B cell (primary cell): Measurements from ENCODE around the gene MTFR1L. TPM values are rescaled to one million over a fixed set of nuclear protein-coding genes. Genes with fewer than 3 reads are reported as not detected.

ENCODE experiments used
- ATAC-seq: fragments of 200-7000 bp; cut with Tn5 transposase; one replicate; pipeline ENCODE4 v1.10.0; 2021; ENCODE audit warnings: low read depth, mild to moderate bottlenecking, moderate number of reproducible peaks, moderate library complexity
- CTCF ChIA-PET: fragments of 350-600 bp; sonication (Branson Sonifier 250); formaldehyde crosslinking; loops from one replicate; lab custom pipeline; 2021; ENCODE audit warnings: antibody characterized with exemption, inconsistent platforms; lab: Charles Lee
- POLR2A ChIA-PET: fragments of 350-600 bp; sonication (Branson Sonifier 250); formaldehyde crosslinking; loops from one replicate; lab custom pipeline; 2021; ENCODE audit warnings: antibody characterized with exemption; lab: Charles Lee
- DNase-seq: peaks from one replicate; pipeline ENCODE4 v3.0.0; 2013
- H2AFZ ChIP-seq: 2 replicates; pipeline ENCODE4 v1.6.1; 2012; ENCODE audit warnings: mild to moderate bottlenecking, low read depth, low read length; ENCODE audit not compliant: insufficient read depth, poor library complexity, severe bottlenecking
- H3K27ac ChIP-seq, 2 donors: 1 replicate in 1 of 2; 2 replicates in 1 of 2; pipeline ENCODE4 v1.5.1; 2012 to 2013; ENCODE audit warnings: low read length in 2 of 2, mild to moderate bottlenecking in 2 of 2, moderate library complexity in 1 of 2
- H3K27me3 ChIP-seq, 4 experiments: fragments of 200-600 bp in 1 of 4; sonication (generic) in 1 of 4; replicated peaks in 1 of 4; 1 replicate in 2 of 4; 2 replicates in 2 of 4; pipeline versions ENCODE4 v1.6.1 to v1.7.0; 2013 to 2016; ENCODE audit warnings: low read length in 3 of 4, mild to moderate bottlenecking in 2 of 4, mixed read lengths in 1 of 4, moderate library complexity in 1 of 4; ENCODE audit not compliant: insufficient read depth in 4 of 4, control insufficient read depth in 3 of 4; ENCODE audit errors: control extremely low read depth in 1 of 4
- H3K36me3 ChIP-seq, 2 experiments: replicated peaks in 1 of 2; 1 replicate in 1 of 2; 2 replicates in 1 of 2; pipeline versions ENCODE4 v1.6.1 to v1.7.1; 2013; ENCODE audit warnings: low read length in 1 of 2; ENCODE audit not compliant: insufficient read depth in 2 of 2, control insufficient read depth in 1 of 2; ENCODE audit errors: control extremely low read depth in 1 of 2, extremely low read depth in 1 of 2
- H3K4me1 ChIP-seq, 2 donors: fragments of 200-600 bp in 1 of 2; sonication (generic) in 1 of 2; 1 replicate in 1 of 2; 2 replicates in 1 of 2; pipeline versions ENCODE4 v1.5.1 to v1.6.1; 2013 to 2017; ENCODE audit warnings: low read length in 2 of 2; ENCODE audit not compliant: control insufficient read depth in 2 of 2, insufficient read depth in 2 of 2
- H3K4me2 ChIP-seq: replicated peaks from 2 replicates; pipeline ENCODE3; 2012; ENCODE audit warnings: mild to moderate bottlenecking, low read depth, low read length; ENCODE audit not compliant: poor library complexity, severe bottlenecking
- H3K4me3 ChIP-seq, 5 experiments: fragments of 200-600 bp in 1 of 5; sonication (generic) in 1 of 5; 1 replicate in 3 of 5; 2 replicates in 2 of 5; pipeline versions ENCODE4 v1.5.1 to v1.7.0; 2011 to 2016; ENCODE audit warnings: low read length in 4 of 5, mild to moderate bottlenecking in 4 of 5, low read depth in 2 of 5, control low read depth in 1 of 5, moderate library complexity in 1 of 5; ENCODE audit not compliant: insufficient read depth in 1 of 5; ENCODE audit errors: control extremely low read depth in 1 of 5, extremely low read depth in 1 of 5
- H3K79me2 ChIP-seq: fragments of 200-600 bp; sonication (generic); one replicate; pipeline ENCODE4 v1.6.0; 2016; ENCODE audit warnings: low read length; ENCODE audit not compliant: control insufficient read depth, insufficient read depth
- H3K9ac ChIP-seq: fragments of 200-600 bp; sonication (generic); 2 replicates; pipeline ENCODE4 v1.6.1; 2017; ENCODE audit warnings: mild to moderate bottlenecking, low read length, moderate library complexity
- H3K9me3 ChIP-seq, 3 donors: one replicate each; pipeline versions ENCODE4 v1.6.1 to v1.7.1; 2013; ENCODE audit warnings: low read length in 2 of 3; ENCODE audit not compliant: control insufficient read depth in 2 of 3, insufficient read depth in 1 of 3; ENCODE audit errors: control extremely low read depth in 1 of 3
- H4K20me1 ChIP-seq: 2 replicates; pipeline ENCODE4 v1.6.0; 2012; ENCODE audit warnings: mild to moderate bottlenecking, low read length; ENCODE audit not compliant: insufficient read depth, control insufficient read depth, poor library complexity, severe bottlenecking
- H3K27ac Mint-ChIP-seq: one replicate; pipeline ENCODE4 v1.8.0; 2021; ENCODE audit warnings: mixed read lengths
- H3K27me3 Mint-ChIP-seq: one replicate; pipeline ENCODE4 v1.8.0; 2021; ENCODE audit warnings: mixed read lengths
- H3K4me1 Mint-ChIP-seq: one replicate; pipeline ENCODE4 v1.8.0; 2021; ENCODE audit warnings: mixed read lengths
- H3K4me3 Mint-ChIP-seq: one replicate; pipeline ENCODE4 v1.8.0; 2021; ENCODE audit warnings: mixed read lengths
- H3K9me3 Mint-ChIP-seq: one replicate; pipeline ENCODE4 v1.8.0; 2022; ENCODE audit warnings: mixed read lengths; ENCODE audit not compliant: insufficient read depth
- CTCF ChIP-seq: fragments of 200-600 bp; IDR thresholded peaks from one replicate; pipeline ENCODE4 v1.8.0; 2022; ENCODE audit warnings: antibody characterized with exemption, mild to moderate bottlenecking
- EZH2 ChIP-seq: IDR thresholded peaks from 2 replicates; pipeline ENCODE4 v1.6.1; 2012; ENCODE audit warnings: borderline replicate concordance, low read depth, mild to moderate bottlenecking, moderate library complexity, low read length; ENCODE audit not compliant: insufficient read depth, poor library complexity, severe bottlenecking
- WGBS: methylation state at CpG from one replicate; pipeline ENCODE4 v1.1.5; 2013; ENCODE audit warnings: missing lambda C conversion rate; ENCODE audit not compliant: insufficient coverage; 5-methylcytosine and 5-hydroxymethylcytosine counted together
- intact Hi-C: fragments of 100-400 bp; cut with micrococcal nuclease; formaldehyde crosslinking; loops from one replicate; pipeline ENCODE4 v1.10.0; 2022
- polyA plus RNA-seq: library from polyadenylated mRNA; depleted of rRNA; stranded (reverse); fragments of >200 nt; gene quantifications from 2 replicates; pipeline ENCODE4 v1.2.3, GENCODE V29; 2012
- total RNA-seq, 2 donors: library from RNA; stranded (reverse); fragments of 120-200 nt in 1 of 2; gene quantifications; 1 replicate in 1 of 2; 2 replicates in 1 of 2; pipeline versions ENCODE4 v1.2.3 to v1.2.4, GENCODE V29; 2013 to 2022

MTFR1L gene
- total and polyA plus RNA-seq, 2 donors (not counting 1 experiment from before 2014, with no cell fraction given): 41.5 to 44.6 TPM

GRCh38 chr1:25813734-25814471 lies 5.9 kb upstream of the MTFR1L start:
- CTCF ChIA-PET: interaction anchor here (0.5 to 1.1 kb wide), 3 partner anchors 12 to 609 kb away, joined by 3 to 4 read pairs (median 3); no protein-coding TSS in a partner anchor
- H3K36me3 ChIP-seq: peaks cover 0 to 3% of the 10 kb centered on the region in 2 experiments
- intact Hi-C loops: loop anchor here (5.0 to 10.0 kb wide), 2 partner anchors 412 to 569 kb away; partner anchors contain the start of gene RSRP1
- H3K27ac Mint-ChIP-seq: no peak overlapping the region
- ATAC-seq (no peak), DNase-seq (no peak)
- no peaks in the 10 kb centered on the region for H3K27me3 ChIP-seq
- no peaks in the 10 kb centered on the region for H3K27me3 Mint-ChIP-seq
- peaks cover 23% of the 10 kb centered on the region for H3K4me1 Mint-ChIP-seq
- no peaks in the 10 kb centered on the region for H3K9me3 ChIP-seq
- no peak overlapping the region for H2AFZ ChIP-seq
- H3K9ac ChIP-seq: no peak overlapping the region
- no peak overlapping the region for H3K4me3 Mint-ChIP-seq
- H3K79me2 ChIP-seq: no peaks in the 10 kb centered on the region
- no peak overlapping the region for H3K4me2 ChIP-seq
- H4K20me1 ChIP-seq: no peaks in the 10 kb centered on the region
- no peaks in the 10 kb centered on the region for H3K9me3 Mint-ChIP-seq
- TF ChIP-seq EZH2 (no peak), CTCF (no peak)
- no peak overlapping the region for H3K4me3 ChIP-seq
- peaks cover 12 to 25% of the 10 kb centered on the region in 2 donors for H3K4me1 ChIP-seq
- POLR2A ChIA-PET: no interaction called here
- 90% methylated on average over 24 of the region's 24 CpGs for WGBS
- H3K27ac ChIP-seq: no peak overlapping the region

- Histone ChIP-seq H3K36me3 (peaks cover 0 to 3% of the 10 kb centered on the region in 2 experiments), H3K9ac (no peak overlapping the region), H3K4me1 (peaks cover 16 to 25% of the 10 kb centered on the region in 2 donors), H3K79me2 (no peaks in the 10 kb centered on the region), H3K4me2 (no peak overlapping the region), H3K27me3 (no peaks in the 10 kb centered on the region), H3K4me3 (no peak overlapping the region), H3K27ac (no peak overlapping the region), H3K9me3 (no peaks in the 10 kb centered on the region), H2AFZ (no peak overlapping the region), H4K20me1 (no peaks in the 10 kb centered on the region)
- 96% methylated on average over 7 of the region's 7 CpGs for WGBS
- Mint-ChIP-seq H3K27ac (no peak overlapping the region), H3K4me1 (peaks cover 23% of the 10 kb centered on the region), H3K27me3 (no peaks in the 10 kb centered on the region), H3K9me3 (no peaks in the 10 kb centered on the region), H3K4me3 (no peak overlapping the region)
- ATAC-seq (no peak), DNase-seq (no peak)
- TF ChIP-seq CTCF (no peak), EZH2 (no peak)
- CTCF ChIA-PET: interaction anchor here (0.5 to 1.1 kb wide), 4 partner anchors 11 to 609 kb away, joined by 3 to 4 read pairs (median 3); no protein-coding TSS in a partner anchor
- intact Hi-C loops: loop anchor here (5.0 to 10.0 kb wide), 2 partner anchors 412 to 570 kb away; partner anchors contain the start of gene RSRP1
- POLR2A ChIA-PET: no interaction called here
Observed at GRCh38 chr1:25814549-25815087, 5.1 kb upstream of the MTFR1L start.
